Measurements from ENCODE around the gene PEX7.

Gene PEX7

DNA sequence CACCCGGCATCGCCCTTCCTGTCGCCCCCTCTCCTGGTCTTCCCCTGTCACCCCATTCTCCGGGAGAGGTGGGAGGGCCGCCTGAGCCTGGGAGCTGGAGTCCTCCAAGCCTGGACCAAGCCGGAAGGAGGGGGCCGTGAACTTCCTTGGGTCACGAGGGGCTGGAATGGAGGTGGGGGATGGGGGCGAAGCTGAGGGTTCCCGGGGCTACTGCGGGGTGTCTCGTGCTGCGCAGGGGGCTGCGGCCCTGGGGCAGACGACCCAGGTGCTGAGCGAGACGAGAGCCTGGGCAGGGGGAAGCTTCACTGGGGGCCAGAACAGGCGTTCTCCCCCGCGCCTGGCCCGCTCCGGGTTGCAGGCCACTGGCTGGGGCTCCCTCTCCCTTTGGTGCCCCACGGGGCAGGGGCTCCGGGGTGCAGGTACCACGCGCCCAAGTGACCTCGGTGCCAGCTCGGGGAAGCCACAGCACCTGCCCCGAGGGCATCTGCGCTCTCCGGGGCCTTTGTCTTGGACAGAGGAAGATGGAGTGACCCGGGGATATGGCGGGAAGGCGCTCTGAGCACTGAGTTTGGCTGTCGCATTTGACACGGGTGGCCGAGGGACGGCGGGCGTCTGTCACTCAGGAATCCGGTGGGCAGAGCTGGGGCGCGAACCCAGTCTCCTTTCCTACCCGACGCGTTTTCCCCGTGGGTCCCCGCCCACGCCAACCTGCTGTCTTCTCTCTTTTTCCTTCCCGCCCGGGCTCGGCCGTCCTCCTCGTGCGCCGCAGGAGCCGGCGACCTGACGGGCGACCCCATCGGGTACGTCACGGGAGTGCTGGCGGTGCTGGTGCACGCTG is 100.9 kb downstream of the PEX7 start:
- no peak for DNase-seq
- H3K27me3 ChIP-seq (replicated peaks; ENCODE audit: insufficient read depth, low read length): peaks cover 14% of the 10 kb centered on the region
- H3F3A ChIP-seq (ENCODE audit: insufficient read depth, low read length): no peaks in the 10 kb centered on the region
- H4K20me1 ChIP-seq (ENCODE audit: insufficient read depth, low read length): no peaks in the 10 kb centered on the region
- no peak overlapping the region for H3K27ac ChIP-seq (ENCODE audit: low read length)
- no peaks in the 10 kb centered on the region for H3K9me3 ChIP-seq (replicated peaks; ENCODE audit: insufficient read depth, low read length)
- no peak overlapping the region for H2AFZ ChIP-seq (ENCODE audit: low read length)
- no peak overlapping the region for H3K4me2 ChIP-seq (ENCODE audit: low read depth, low read length)
- TF ChIP-seq EZH2 (optimal IDR thresholded peaks at IDR 0.05; ENCODE audit: low read depth, low read length) (no peak), EZH2phosphoT487 (IDR thresholded peaks at IDR 0.05; ENCODE audit: low read length) (no peak), CTCF (IDR thresholded peaks at IDR 0.05; ENCODE audit: low read length) (no peak)
- H3K36me3 ChIP-seq (replicated peaks; ENCODE audit: insufficient read depth, low read length): no peaks in the 10 kb centered on the region
- H3K9me2 ChIP-seq (replicated peaks; ENCODE audit: insufficient read depth, low read length): no peaks in the 10 kb centered on the region
- no peaks in the 10 kb centered on the region for H3K79me2 ChIP-seq (ENCODE audit: low read length)
- no peak overlapping the region for H3K9ac ChIP-seq (ENCODE audit: low read length)
- H3K4me3 ChIP-seq (ENCODE audit: low read length): no peak overlapping the region
- no peaks in the 10 kb centered on the region for H3K4me1 ChIP-seq (ENCODE audit: low read length)

DNA sequence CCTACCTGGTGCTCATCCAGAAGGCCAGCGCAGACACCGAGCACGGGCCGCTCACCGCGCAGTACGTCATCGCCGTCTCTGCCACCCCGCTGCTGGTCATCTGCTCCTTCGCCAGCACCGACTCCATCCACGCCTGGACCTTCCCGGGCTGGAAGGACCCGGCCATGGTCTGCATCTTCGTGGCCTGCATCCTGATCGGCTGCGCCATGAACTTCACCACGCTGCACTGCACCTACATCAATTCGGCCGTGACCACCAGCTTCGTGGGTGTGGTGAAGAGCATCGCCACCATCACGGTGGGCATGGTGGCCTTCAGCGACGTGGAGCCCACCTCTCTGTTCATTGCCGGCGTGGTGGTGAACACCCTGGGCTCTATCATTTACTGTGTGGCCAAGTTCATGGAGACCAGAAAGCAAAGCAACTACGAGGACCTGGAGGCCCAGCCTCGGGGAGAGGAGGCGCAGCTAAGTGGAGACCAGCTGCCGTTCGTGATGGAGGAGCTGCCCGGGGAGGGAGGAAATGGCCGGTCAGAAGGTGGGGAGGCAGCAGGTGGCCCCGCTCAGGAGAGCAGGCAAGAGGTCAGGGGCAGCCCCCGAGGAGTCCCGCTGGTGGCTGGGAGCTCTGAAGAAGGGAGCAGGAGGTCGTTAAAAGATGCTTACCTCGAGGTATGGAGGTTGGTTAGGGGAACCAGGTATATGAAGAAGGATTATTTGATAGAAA is 101.7 kb downstream of the PEX7 start:
- DNase-seq: no peak
- H3K27me3 ChIP-seq (replicated peaks; ENCODE audit: insufficient read depth, low read length): peaks cover 14% of the 10 kb centered on the region
- TF ChIP-seq CTCF (IDR thresholded peaks at IDR 0.05; ENCODE audit: low read length): no peak
- TF ChIP-seq EZH2phosphoT487 (IDR thresholded peaks at IDR 0.05; ENCODE audit: low read length): no peak
- no peak for TF ChIP-seq EZH2 (optimal IDR thresholded peaks at IDR 0.05; ENCODE audit: low read depth, low read length)

GRCh38 chr6:136926383-136926782 is 104.0 kb downstream of the PEX7 start:
- no peak overlapping the region for H3K9ac ChIP-seq (ENCODE audit: low read length)
- no peaks in the 10 kb centered on the region for H3K9me3 ChIP-seq (replicated peaks; ENCODE audit: insufficient read depth, low read length)
- no peak overlapping the region for H3K27ac ChIP-seq (ENCODE audit: low read length)
- no peak overlapping the region for H3K4me2 ChIP-seq (ENCODE audit: low read depth, low read length)
- no peaks in the 10 kb centered on the region for H3F3A ChIP-seq (ENCODE audit: insufficient read depth, low read length)
- no peaks in the 10 kb centered on the region for H3K4me1 ChIP-seq (ENCODE audit: low read length)
- H3K9me2 ChIP-seq (replicated peaks; ENCODE audit: insufficient read depth, low read length): no peaks in the 10 kb centered on the region
- H2AFZ ChIP-seq (ENCODE audit: low read length): no peak overlapping the region
- H3K4me3 ChIP-seq (ENCODE audit: low read length): no peak overlapping the region
- TF ChIP-seq CTCF (IDR thresholded peaks at IDR 0.05; ENCODE audit: low read length): no peak
- TF ChIP-seq EZH2phosphoT487 (IDR thresholded peaks at IDR 0.05; ENCODE audit: low read length): no peak
- no peak for TF ChIP-seq EZH2 (optimal IDR thresholded peaks at IDR 0.05; ENCODE audit: low read depth, low read length)
- no peaks in the 10 kb centered on the region for H3K79me2 ChIP-seq (ENCODE audit: low read length)
- H3K27me3 ChIP-seq (replicated peaks; ENCODE audit: insufficient read depth, low read length): peaks cover 7% of the 10 kb centered on the region
- no peaks in the 10 kb centered on the region for H4K20me1 ChIP-seq (ENCODE audit: insufficient read depth, low read length)
- no peaks in the 10 kb centered on the region for H3K36me3 ChIP-seq (replicated peaks; ENCODE audit: insufficient read depth, low read length)
- DNase-seq: no peak

More for the DNA sequence above, 101.7 kb downstream of the PEX7 start:
- H3K4me1 ChIP-seq (ENCODE audit: low read length): no peaks in the 10 kb centered on the region
- no peak overlapping the region for H2AFZ ChIP-seq (ENCODE audit: low read length)
- H3K36me3 ChIP-seq (replicated peaks; ENCODE audit: insufficient read depth, low read length): no peaks in the 10 kb centered on the region
- H3K9me3 ChIP-seq (replicated peaks; ENCODE audit: insufficient read depth, low read length): no peaks in the 10 kb centered on the region
- no peak overlapping the region for H3K4me3 ChIP-seq (ENCODE audit: low read length)
- H3K27ac ChIP-seq (ENCODE audit: low read length): no peak overlapping the region
- no peaks in the 10 kb centered on the region for H3F3A ChIP-seq (ENCODE audit: insufficient read depth, low read length)
- no peak overlapping the region for H3K4me2 ChIP-seq (ENCODE audit: low read depth, low read length)
- H4K20me1 ChIP-seq (ENCODE audit: insufficient read depth, low read length): no peaks in the 10 kb centered on the region
- H3K9ac ChIP-seq (ENCODE audit: low read length): no peak overlapping the region
- no peaks in the 10 kb centered on the region for H3K9me2 ChIP-seq (replicated peaks; ENCODE audit: insufficient read depth, low read length)
- no peaks in the 10 kb centered on the region for H3K79me2 ChIP-seq (ENCODE audit: low read length)
